ENCODE results near the gene CTTN.
A peak's percentile ranks its signal among the peaks of the same experiment; 100 is the strongest.

The CTTN gene

DNA sequence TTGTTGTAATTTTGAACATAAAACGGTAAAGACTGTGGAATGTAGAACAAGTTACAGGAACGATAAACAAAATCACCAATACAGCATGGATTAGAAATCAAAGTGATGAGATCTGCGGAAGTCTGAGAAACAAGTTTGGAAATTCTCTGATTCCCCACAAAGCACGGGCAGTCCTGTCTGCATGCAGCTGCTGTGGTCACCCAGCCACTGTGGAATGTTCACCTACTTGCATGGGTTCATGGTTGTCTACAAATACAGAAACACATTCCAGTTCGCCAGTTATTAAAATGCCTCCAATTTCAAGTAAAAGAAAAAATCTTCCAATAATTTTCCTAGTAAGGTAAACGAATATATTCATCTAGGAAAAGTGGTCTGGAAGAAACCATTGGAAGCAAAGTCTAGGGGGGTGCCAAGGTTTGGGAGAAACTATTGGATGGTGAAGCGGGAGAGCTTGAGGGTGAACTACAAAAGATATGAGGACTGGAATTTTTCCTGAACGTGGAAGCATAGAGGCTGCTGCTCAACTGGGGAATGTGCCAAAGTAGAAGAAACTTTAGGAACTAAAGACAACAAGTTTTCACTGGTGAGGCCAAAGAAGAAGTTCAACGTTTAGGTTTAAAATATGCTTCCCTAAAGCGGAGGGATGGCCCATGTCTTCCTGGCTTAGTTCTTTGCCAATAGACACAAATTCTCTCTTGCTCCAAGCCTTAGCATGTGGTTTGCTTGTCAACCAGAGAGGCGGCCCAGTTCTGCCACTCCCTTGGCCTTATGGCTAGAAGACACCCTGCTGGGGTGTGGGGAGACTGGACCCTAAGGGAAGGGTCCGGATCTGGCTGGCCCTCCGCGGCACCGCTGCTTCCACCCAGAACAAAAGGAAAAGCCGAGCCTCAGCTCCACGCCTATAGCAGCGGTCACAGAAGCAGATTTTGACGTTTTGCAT is 70.2 kb downstream of the CTTN start:
- DNase-seq = peak; percentile 41
- H3K27me3 ChIP-seq (ENCODE audit: insufficient read depth, low read length, poor library complexity) = no peaks in the 10 kb centered on the region
- no peak overlapping the region for H3K4me2 ChIP-seq (ENCODE audit: low read length)
- no peak overlapping the region for H2BK5ac ChIP-seq (ENCODE audit: low read length)
- H3K18ac ChIP-seq (ENCODE audit: low read length) = no peak overlapping the region
- no peaks in the 10 kb centered on the region for H3K79me1 ChIP-seq (ENCODE audit: low read length)
- no peak overlapping the region for H2BK120ac ChIP-seq (ENCODE audit: low read depth, low read length)
- H3K4me3 ChIP-seq (ENCODE audit: low read length) = no peak overlapping the region
- no peak overlapping the region for H3K4ac ChIP-seq (ENCODE audit: low read depth, low read length)
- H3K27ac ChIP-seq (ENCODE audit: low read depth, low read length) = no peak overlapping the region
- H2BK15ac ChIP-seq (replicated peaks; ENCODE audit: low read depth) = no peak overlapping the region
- no peak overlapping the region for H4K8ac ChIP-seq (ENCODE audit: low read depth, low read length)
- no peak overlapping the region for H2AK5ac ChIP-seq (ENCODE audit: low read length)
- no peaks in the 10 kb centered on the region for H3K36me3 ChIP-seq (ENCODE audit: control insufficient read depth, insufficient read depth, low read length)
- no peaks in the 10 kb centered on the region for H3K4me1 ChIP-seq (ENCODE audit: control insufficient read depth, low read depth, low read length)
- H3K9ac ChIP-seq (ENCODE audit: low read length) = no peak overlapping the region
- no peak overlapping the region for H3K56ac ChIP-seq (ENCODE audit: low read length)
- H4K5ac ChIP-seq (ENCODE audit: low read length) = no peak overlapping the region
- no peak overlapping the region for H3K23ac ChIP-seq (ENCODE audit: low read length)
- H3K79me2 ChIP-seq (ENCODE audit: control insufficient read depth, insufficient read depth, low read length) = no peaks in the 10 kb centered on the region
- WGBS (ENCODE audit: extremely low coverage, insufficient coverage, low lambda C conversion rate) = no CpG with 5 or more reads among the region's 19 CpGs

GRCh38 chr11:70470127-70470526 is 71.8 kb downstream of the CTTN start:
- Histone ChIP-seq H3K23ac (ENCODE audit: low read length) (no peak overlapping the region), H3K4me1 (ENCODE audit: control insufficient read depth, low read depth, low read length) (no peaks in the 10 kb centered on the region), H3K18ac (ENCODE audit: low read length) (no peak overlapping the region), H3K9ac (ENCODE audit: low read length) (no peak overlapping the region), H3K36me3 (ENCODE audit: control insufficient read depth, insufficient read depth, low read length) (no peaks in the 10 kb centered on the region), H4K5ac (ENCODE audit: low read length) (no peak overlapping the region), H4K8ac (ENCODE audit: low read depth, low read length) (no peak overlapping the region), H2AK5ac (ENCODE audit: low read length) (no peak overlapping the region), H3K56ac (ENCODE audit: low read length) (no peak overlapping the region), H3K27me3 (ENCODE audit: insufficient read depth, low read length, poor library complexity) (no peaks in the 10 kb centered on the region), H3K4me3 (ENCODE audit: low read length) (no peak overlapping the region), H3K79me2 (ENCODE audit: control insufficient read depth, insufficient read depth, low read length) (no peaks in the 10 kb centered on the region), H2BK5ac (ENCODE audit: low read length) (no peak overlapping the region), H3K79me1 (ENCODE audit: low read length) (no peaks in the 10 kb centered on the region), H2BK15ac (replicated peaks; ENCODE audit: low read depth) (no peak overlapping the region), H3K27ac (ENCODE audit: low read depth, low read length) (no peak overlapping the region), H3K4ac (ENCODE audit: low read depth, low read length) (no peak overlapping the region), H3K4me2 (ENCODE audit: low read length) (no peak overlapping the region), H2BK120ac (ENCODE audit: low read depth, low read length) (no peak overlapping the region)
- no CpG with 5 or more reads among the region's 6 CpGs for WGBS (ENCODE audit: extremely low coverage, insufficient coverage, low lambda C conversion rate)
- no peak for DNase-seq

- Histone ChIP-seq H3K18ac (ENCODE audit: low read length) (no peak overlapping the region), H3K79me1 (ENCODE audit: low read length) (no peaks in the 10 kb centered on the region), H2AK5ac (ENCODE audit: low read length) (no peak overlapping the region), H2BK15ac (replicated peaks; ENCODE audit: low read depth) (no peak overlapping the region), H3K4ac (ENCODE audit: low read depth, low read length) (no peak overlapping the region), H2BK5ac (ENCODE audit: low read length) (no peak overlapping the region), H3K79me2 (ENCODE audit: control insufficient read depth, insufficient read depth, low read length) (no peaks in the 10 kb centered on the region), H3K27ac (ENCODE audit: low read depth, low read length) (no peak overlapping the region), H3K56ac (ENCODE audit: low read length) (no peak overlapping the region), H3K27me3 (ENCODE audit: insufficient read depth, low read length, poor library complexity) (no peaks in the 10 kb centered on the region), H3K4me3 (ENCODE audit: low read length) (no peak overlapping the region), H3K23ac (ENCODE audit: low read length) (no peak overlapping the region), H3K4me2 (ENCODE audit: low read length) (no peak overlapping the region), H3K4me1 (ENCODE audit: control insufficient read depth, low read depth, low read length) (no peaks in the 10 kb centered on the region), H3K9ac (ENCODE audit: low read length) (no peak overlapping the region), H3K36me3 (ENCODE audit: control insufficient read depth, insufficient read depth, low read length) (no peaks in the 10 kb centered on the region), H4K5ac (ENCODE audit: low read length) (no peak overlapping the region), H4K8ac (ENCODE audit: low read depth, low read length) (no peak overlapping the region), H2BK120ac (ENCODE audit: low read depth, low read length) (no peak overlapping the region)
- DNase-seq = peak; percentile 89
- no CpG with 5 or more reads among the region's 7 CpGs for WGBS (ENCODE audit: extremely low coverage, insufficient coverage, low lambda C conversion rate)
Measured at GRCh38 chr11:70471254-70471653, 72.9 kb downstream of the CTTN start.

DNA sequence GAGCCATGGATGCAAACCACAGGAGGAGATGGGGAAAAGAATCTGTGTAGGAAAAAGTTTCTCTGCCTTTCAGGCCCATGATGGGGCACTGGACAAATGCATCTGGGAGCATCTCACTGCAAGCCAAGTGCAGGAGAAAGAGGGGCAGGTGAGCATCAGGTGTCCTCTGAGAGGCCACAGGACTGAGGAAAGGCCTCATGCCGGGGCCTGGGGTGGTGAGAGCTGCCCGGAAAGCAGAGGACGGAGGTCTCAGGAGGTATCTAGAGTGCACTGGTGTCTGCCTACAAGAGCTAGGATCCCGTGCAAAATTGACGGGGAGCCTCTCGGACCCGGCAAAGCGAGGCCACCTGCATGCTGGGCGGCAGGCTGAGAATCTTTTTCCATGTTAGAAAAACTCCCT is 73.9 kb downstream of the CTTN start:
- H2BK120ac ChIP-seq (ENCODE audit: low read depth, low read length) = no peak overlapping the region
- no peaks in the 10 kb centered on the region for H3K4me1 ChIP-seq (ENCODE audit: control insufficient read depth, low read depth, low read length)
- no peak overlapping the region for H3K18ac ChIP-seq (ENCODE audit: low read length)
- H3K4ac ChIP-seq (ENCODE audit: low read depth, low read length) = no peak overlapping the region
- no peak overlapping the region for H3K23ac ChIP-seq (ENCODE audit: low read length)
- H3K79me1 ChIP-seq (ENCODE audit: low read length) = no peaks in the 10 kb centered on the region
- no peak overlapping the region for H3K4me3 ChIP-seq (ENCODE audit: low read length)
- H3K36me3 ChIP-seq (ENCODE audit: control insufficient read depth, insufficient read depth, low read length) = no peaks in the 10 kb centered on the region
- no peak overlapping the region for H3K4me2 ChIP-seq (ENCODE audit: low read length)
- DNase-seq = no peak
- H3K9ac ChIP-seq (ENCODE audit: low read length) = no peak overlapping the region
- H3K27ac ChIP-seq (ENCODE audit: low read depth, low read length) = no peak overlapping the region
- no peak overlapping the region for H2BK5ac ChIP-seq (ENCODE audit: low read length)
- no CpG with 5 or more reads among the region's 9 CpGs for WGBS (ENCODE audit: extremely low coverage, insufficient coverage, low lambda C conversion rate)
- no peak overlapping the region for H3K56ac ChIP-seq (ENCODE audit: low read length)
- no peak overlapping the region for H4K8ac ChIP-seq (ENCODE audit: low read depth, low read length)
- H2BK15ac ChIP-seq (replicated peaks; ENCODE audit: low read depth) = no peak overlapping the region
- H2AK5ac ChIP-seq (ENCODE audit: low read length) = no peak overlapping the region
- no peaks in the 10 kb centered on the region for H3K27me3 ChIP-seq (ENCODE audit: insufficient read depth, low read length, poor library complexity)
- no peak overlapping the region for H4K5ac ChIP-seq (ENCODE audit: low read length)
- no peaks in the 10 kb centered on the region for H3K79me2 ChIP-seq (ENCODE audit: control insufficient read depth, insufficient read depth, low read length)

DNA sequence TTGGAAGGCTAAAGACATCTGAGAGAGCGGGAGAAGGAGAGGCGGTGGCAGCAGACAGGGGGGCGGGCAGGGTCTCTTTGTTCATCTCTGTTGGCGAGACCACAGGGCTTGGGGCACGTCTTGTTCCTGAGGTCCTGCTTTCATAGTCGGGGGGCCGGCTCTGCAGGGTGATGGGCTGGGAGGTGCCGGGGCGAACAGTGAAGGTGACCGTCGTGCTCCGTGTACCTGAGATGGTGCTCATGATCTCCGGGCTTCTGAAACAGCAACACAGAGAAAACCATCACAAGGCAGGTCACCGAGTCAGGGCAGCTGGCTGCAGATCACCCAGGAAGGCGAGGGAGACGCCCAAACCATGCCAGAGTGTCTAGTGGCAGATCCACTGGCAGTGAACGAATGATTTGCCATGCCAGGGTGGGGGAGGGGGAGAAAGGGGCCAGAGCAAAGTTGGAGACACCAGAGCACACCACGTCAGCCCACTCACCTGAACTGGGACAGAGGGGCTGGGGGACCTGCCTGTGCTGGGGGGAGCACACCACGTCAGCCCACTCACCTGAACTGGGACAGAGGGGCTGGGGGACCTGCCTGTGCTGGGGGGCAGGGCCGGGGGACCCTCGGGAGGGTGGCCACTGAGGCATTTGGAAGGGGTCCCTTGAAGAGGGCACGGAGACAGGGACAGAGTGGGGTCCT is 75.0 kb downstream of the CTTN start:
- Histone ChIP-seq H3K79me1 (ENCODE audit: low read length) (no peaks in the 10 kb centered on the region), H3K23ac (ENCODE audit: low read length) (no peak overlapping the region), H3K9ac (ENCODE audit: low read length) (no peak overlapping the region), H2BK15ac (replicated peaks; ENCODE audit: low read depth) (no peak overlapping the region), H3K4me3 (ENCODE audit: low read length) (no peak overlapping the region), H4K5ac (ENCODE audit: low read length) (no peak overlapping the region), H3K27me3 (ENCODE audit: insufficient read depth, low read length, poor library complexity) (no peaks in the 10 kb centered on the region), H3K4me2 (ENCODE audit: low read length) (no peak overlapping the region), H3K56ac (ENCODE audit: low read length) (no peak overlapping the region), H2AK5ac (ENCODE audit: low read length) (no peak overlapping the region), H2BK120ac (ENCODE audit: low read depth, low read length) (no peak overlapping the region), H4K8ac (ENCODE audit: low read depth, low read length) (no peak overlapping the region), H3K79me2 (ENCODE audit: control insufficient read depth, insufficient read depth, low read length) (no peaks in the 10 kb centered on the region), H3K27ac (ENCODE audit: low read depth, low read length) (no peak overlapping the region), H3K4ac (ENCODE audit: low read depth, low read length) (no peak overlapping the region), H3K4me1 (ENCODE audit: control insufficient read depth, low read depth, low read length) (no peaks in the 10 kb centered on the region), H3K36me3 (ENCODE audit: control insufficient read depth, insufficient read depth, low read length) (no peaks in the 10 kb centered on the region), H2BK5ac (ENCODE audit: low read length) (no peak overlapping the region), H3K18ac (ENCODE audit: low read length) (no peak overlapping the region)
- WGBS (ENCODE audit: extremely low coverage, insufficient coverage, low lambda C conversion rate) = no CpG with 5 or more reads among the region's 22 CpGs
- DNase-seq = no peak
